SK-N-DZ (cell line): Measurements from ENCODE around the gene ZKSCAN5. TPM values are rescaled to one million over a fixed set of nuclear protein-coding genes. Genes with fewer than 3 reads are reported as not detected.
A peak's percentile ranks its signal among the peaks of the same experiment; 100 is the strongest.

Experiments used
- DNase-seq: peaks from one replicate; pipeline ENCODE4 v3.0.0-alpha.2; 2015; ENCODE audit warnings: low spot score
- polyA plus RNA-seq, 2 experiments: library from polyadenylated mRNA; depleted of rRNA; stranded (reverse); fragments of >200 nt; gene quantifications; 2 replicates each; pipeline ENCODE4 v1.2.3, GENCODE V29; 2014

ZKSCAN5 gene
- polyA plus RNA-seq (2014; cell fraction: cytosol; rRNA removed) = 13.8 and 15.4 TPM in 2 replicates
- 12.2 TPM in 2 replicates for polyA plus RNA-seq (2014; cell fraction: nucleus; rRNA removed)

GRCh38 chr7:99504603-99505323, at the start of gene ZKSCAN5:
Gene ZKSCAN5 (plus strand): TSS chr7:99504662. CDS start chr7:99506045, 1,383 bp downstream.
- peak; percentile 95 for DNase-seq

GRCh38 chr7:99455874-99456273, 48.6 kb upstream of the ZKSCAN5 start:
- no peak for DNase-seq

GRCh38 chr7:99456288-99456687, 48.2 kb upstream of the ZKSCAN5 start:
- no peak for DNase-seq

- no peak for DNase-seq
Measured at GRCh38 chr7:99457050-99457649, 47.3 kb upstream of the ZKSCAN5 start.

GRCh38 chr7:99457650-99458493, 46.6 kb upstream of the ZKSCAN5 start:
- no peak for DNase-seq

- peak; percentile 39 for DNase-seq
Measured at GRCh38 chr7:99459087-99459486, 45.4 kb upstream of the ZKSCAN5 start.

- DNase-seq = no peak
Measured at GRCh38 chr7:99460651-99461050, 43.8 kb upstream of the ZKSCAN5 start.

- DNase-seq = no peak
Measured at GRCh38 chr7:99461221-99461620, 43.2 kb upstream of the ZKSCAN5 start.

GRCh38 chr7:99465421-99465768, 39.1 kb upstream of the ZKSCAN5 start:
- no peak for DNase-seq

- DNase-seq = no peak
Measured at GRCh38 chr7:99468336-99468918, 36.0 kb upstream of the ZKSCAN5 start.

- no peak for DNase-seq
Measured at GRCh38 chr7:99469381-99470065, 34.9 kb upstream of the ZKSCAN5 start.

- peak; percentile 97 for DNase-seq
Measured at GRCh38 chr7:99472561-99473314, 31.7 kb upstream of the ZKSCAN5 start, which contains the start of gene ZNF789. Gene ZNF789 (plus strand): TSS chr7:99472890. CDS start chr7:99476457, 3,567 bp downstream.

GRCh38 chr7:99473315-99473596, 31.2 kb upstream of the ZKSCAN5 start:
- no peak for DNase-seq

GRCh38 chr7:99476107-99476506, 28.4 kb upstream of the ZKSCAN5 start:
- DNase-seq = no peak

GRCh38 chr7:99478464-99479440, 25.7 kb upstream of the ZKSCAN5 start:
- DNase-seq = no peak

- no peak for DNase-seq
Measured at GRCh38 chr7:99485094-99485493, 19.4 kb upstream of the ZKSCAN5 start.

- no peak for DNase-seq
Measured at GRCh38 chr7:99489235-99489634, 15.2 kb upstream of the ZKSCAN5 start.

- no peak for DNase-seq
Measured at GRCh38 chr7:99490878-99491277, 13.6 kb upstream of the ZKSCAN5 start.

- DNase-seq = no peak
Measured at GRCh38 chr7:99493823-99494222, 10.6 kb upstream of the ZKSCAN5 start.
